Type B pancreatic cell (in vitro differentiated cells): ENCODE results near the gene NCF2. TPM values are rescaled to one million over a fixed set of nuclear protein-coding genes. Genes with fewer than 3 reads are reported as not detected.

Source experiments
- DNase-seq: peaks from one replicate; pipeline ENCODE4 v3.0.0; 2021; ENCODE audit warnings: mixed read lengths; ENCODE audit not compliant: unreplicated experiment; ENCODE audit errors: extremely low spot score
- H3K27ac Mint-ChIP-seq: 2 replicates; pipeline ENCODE4 v1.8.0; 2021; ENCODE audit warnings: mild to moderate bottlenecking, mixed read lengths
- H3K27me3 Mint-ChIP-seq: 2 replicates; pipeline ENCODE4 v1.8.0; 2021; ENCODE audit warnings: mixed read lengths
- H3K36me3 Mint-ChIP-seq: 2 replicates; pipeline ENCODE4 v1.8.0; 2021; ENCODE audit warnings: mixed read lengths
- H3K4me1 Mint-ChIP-seq: one replicate; pipeline ENCODE4 v1.8.0; 2021; ENCODE audit warnings: mixed read lengths; ENCODE audit not compliant: unreplicated experiment
- H3K4me3 Mint-ChIP-seq: 2 replicates; pipeline ENCODE4 v1.8.0; 2021; ENCODE audit warnings: mild to moderate bottlenecking, mixed read lengths
- H3K9me3 Mint-ChIP-seq: 2 replicates; pipeline ENCODE4 v1.8.0; 2021; ENCODE audit warnings: mixed read lengths
- CTCF ChIP-seq: fragments of 200-600 bp; sonication (generic); conservative IDR thresholded peaks from 2 replicates; pipeline ENCODE4 v1.5.0; 2021; ENCODE audit warnings: antibody characterized with exemption, mild to moderate bottlenecking
- total RNA-seq: library from RNA; stranded (reverse); gene quantifications from 2 replicates; pipeline ENCODE4 v1.2.1, GENCODE V29; 2021; ENCODE audit warnings: low replicate concordance

NCF2 gene
- total RNA-seq, 1 donor from 2014 or later: 0.68 TPM

DNA sequence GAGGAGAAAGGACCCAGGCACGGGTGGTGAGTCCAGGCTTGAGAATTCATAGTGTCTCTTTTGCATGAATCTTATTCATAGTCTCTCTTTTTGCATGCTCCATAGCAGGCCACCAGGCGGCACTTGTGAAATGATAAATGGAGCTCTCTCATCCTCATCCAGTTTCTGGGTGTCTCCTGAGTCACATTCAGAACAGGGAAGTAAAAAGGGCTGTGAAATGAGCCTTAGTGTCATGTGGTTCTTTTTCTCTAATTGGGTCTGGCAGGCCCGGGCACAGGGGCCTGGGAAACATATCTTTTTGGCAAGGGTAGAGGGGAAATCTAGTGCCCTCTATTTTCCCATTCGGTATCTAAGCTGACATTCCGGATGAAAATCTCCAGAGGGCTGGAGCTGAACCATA is 19.1 kb upstream of the NCF2 start:
- Mint-ChIP-seq H3K36me3 (no peaks in the 10 kb centered on the region), H3K9me3 (no peaks in the 10 kb centered on the region), H3K4me1 (peaks cover 10% of the 10 kb centered on the region), H3K4me3 (no peak overlapping the region), H3K27ac (peak overlapping the region; percentile 71), H3K27me3 (peaks cover 3% of the 10 kb centered on the region)
- no peak for DNase-seq
- TF ChIP-seq CTCF: peak; percentile 57

DNA sequence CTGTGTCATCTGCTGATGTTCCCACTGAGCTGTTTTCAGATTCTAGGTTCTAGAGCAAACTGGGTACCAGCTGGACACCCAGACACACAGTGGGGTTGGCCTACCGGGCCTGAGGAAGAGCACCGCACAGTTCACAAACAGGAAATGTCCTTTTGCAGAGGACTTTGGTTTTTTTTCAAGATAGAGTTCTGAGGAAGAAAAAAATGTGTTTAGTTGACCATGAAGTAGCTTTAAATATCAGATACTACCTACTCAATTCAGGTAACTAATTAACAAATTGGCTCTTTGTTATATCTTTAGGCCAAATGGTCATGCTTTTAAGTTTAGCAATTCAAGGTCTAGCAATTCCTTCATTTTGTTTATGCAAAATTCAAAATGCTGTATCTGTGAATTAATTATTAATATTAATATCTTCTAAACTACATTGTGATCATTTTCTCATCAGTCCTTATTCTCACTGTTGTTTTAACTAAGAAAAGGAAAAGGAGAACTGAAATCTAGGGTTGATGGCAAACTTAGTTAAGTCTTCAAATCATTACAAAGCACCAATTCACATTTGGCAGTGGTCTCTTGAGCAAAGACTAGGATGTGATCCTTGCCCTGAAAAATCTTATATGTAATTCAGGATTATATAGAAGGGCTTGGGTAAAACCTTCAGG is 17.2 kb upstream of the NCF2 start:
- Mint-ChIP-seq H3K27me3 (peaks cover 7% of the 10 kb centered on the region), H3K27ac (no peak overlapping the region), H3K4me1 (peaks cover 16% of the 10 kb centered on the region), H3K9me3 (no peaks in the 10 kb centered on the region), H3K36me3 (no peaks in the 10 kb centered on the region), H3K4me3 (no peak overlapping the region)
- no peak for DNase-seq
- no peak for TF ChIP-seq CTCF

DNA sequence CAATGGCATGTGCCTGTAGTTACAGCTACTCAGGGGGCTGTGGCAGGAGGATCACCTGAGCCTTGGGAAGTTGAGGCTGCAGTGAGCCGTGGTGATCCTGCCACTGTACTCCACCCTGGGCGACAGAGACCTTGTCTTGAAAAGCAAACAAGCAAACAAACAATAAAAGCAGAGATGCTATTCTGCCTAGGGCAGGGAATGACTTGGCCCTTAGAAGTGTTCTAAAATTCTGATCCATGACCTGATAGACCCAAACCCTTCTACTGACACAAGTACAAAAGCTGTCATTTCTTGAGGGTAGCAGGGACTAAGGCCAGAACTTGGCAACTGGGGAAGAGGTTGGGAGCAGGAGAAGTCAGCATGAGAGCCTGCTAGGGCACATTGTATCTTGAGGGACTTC is 15.6 kb upstream of the NCF2 start:
- no peak overlapping the region for H3K4me3 Mint-ChIP-seq
- DNase-seq: no peak
- H3K4me1 Mint-ChIP-seq: peaks cover 16% of the 10 kb centered on the region
- peaks cover 7% of the 10 kb centered on the region for H3K27me3 Mint-ChIP-seq
- no peak for TF ChIP-seq CTCF
- H3K36me3 Mint-ChIP-seq: no peaks in the 10 kb centered on the region
- peaks cover 4% of the 10 kb centered on the region for H3K9me3 Mint-ChIP-seq
- H3K27ac Mint-ChIP-seq: no peak overlapping the region

- peaks cover 7% of the 10 kb centered on the region for H3K27me3 Mint-ChIP-seq
- no peak for TF ChIP-seq CTCF
- no peak overlapping the region for H3K27ac Mint-ChIP-seq
- no peaks in the 10 kb centered on the region for H3K36me3 Mint-ChIP-seq
- no peak for DNase-seq
- H3K4me3 Mint-ChIP-seq: no peak overlapping the region
- peaks cover 4% of the 10 kb centered on the region for H3K9me3 Mint-ChIP-seq
- H3K4me1 Mint-ChIP-seq: peaks cover 16% of the 10 kb centered on the region
Observed at GRCh38 chr1:183604815-183605214, 14.6 kb upstream of the NCF2 start.

DNA sequence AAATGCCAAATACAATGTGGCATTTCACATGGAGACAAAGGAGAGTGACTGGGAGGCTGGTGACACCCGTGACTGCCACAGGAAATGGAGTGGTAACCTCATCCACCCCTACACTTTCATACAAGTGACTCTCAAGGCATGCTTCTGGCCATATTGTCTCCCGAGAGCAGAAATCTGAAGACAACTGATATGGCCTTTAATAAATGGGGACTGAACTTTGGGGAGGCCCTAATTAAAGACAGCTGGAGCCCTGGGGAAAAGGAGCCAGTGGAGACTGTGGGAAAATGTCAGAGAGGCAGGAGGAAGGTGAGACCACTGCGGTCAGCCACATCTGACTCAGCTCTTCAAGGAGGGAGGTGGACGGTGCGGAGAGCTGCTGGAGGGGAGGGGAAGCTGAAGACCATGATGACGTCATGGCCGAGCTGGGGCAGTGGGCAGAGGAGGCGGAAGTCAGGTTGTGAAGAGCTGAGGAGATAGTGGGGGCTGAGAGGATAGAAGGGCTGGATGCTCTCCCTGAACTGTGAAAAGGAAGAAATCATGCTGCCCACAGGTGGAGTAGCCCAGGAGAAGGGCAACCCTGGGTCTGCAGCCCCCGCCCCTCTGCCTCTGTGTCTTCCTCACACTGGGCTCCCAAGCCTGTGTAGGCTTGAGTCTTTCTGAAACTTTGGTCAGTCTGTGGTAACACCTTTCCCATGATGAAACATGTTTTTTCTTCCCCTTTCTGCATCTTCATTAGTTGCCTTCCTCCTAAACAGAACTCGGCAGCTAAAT is 14.0 kb upstream of the NCF2 start:
- TF ChIP-seq CTCF: no peak
- Mint-ChIP-seq H3K9me3 (peaks cover 4% of the 10 kb centered on the region), H3K27me3 (peaks cover 7% of the 10 kb centered on the region), H3K4me3 (peak overlapping the region; percentile 33), H3K27ac (no peak overlapping the region), H3K4me1 (peaks cover 14% of the 10 kb centered on the region), H3K36me3 (no peaks in the 10 kb centered on the region)
- DNase-seq: no peak
